ENCODE results near the gene CLIP1.
"Not testable (repeated sequence)": the region's sequence is repeated elsewhere in the genome, so short reads cannot be mapped to it uniquely, and the experiment has no call there.

GRCh38 chr12:122419094-122419493 is 3.4 kb downstream of the CLIP1 start:
- TF ChIP-seq EZH2 (IDR thresholded peaks at IDR 0.05; ENCODE audit: insufficient read depth, low read length); CTCF (IDR thresholded peaks at IDR 0.05; ENCODE audit: insufficient read depth, low read depth, low read length): not testable (repeated sequence)
